Type B pancreatic cell (in vitro differentiated cells): ENCODE results near the gene WDFY2. TPM values are rescaled to one million over a fixed set of nuclear protein-coding genes. Genes with fewer than 3 reads are reported as not detected.

Experiments
- DNase-seq: peaks from one replicate; pipeline ENCODE4 v3.0.0; 2021; ENCODE audit warnings: mixed read lengths; ENCODE audit not compliant: unreplicated experiment; ENCODE audit errors: extremely low spot score
- H3K27ac Mint-ChIP-seq: 2 replicates; pipeline ENCODE4 v1.8.0; 2021; ENCODE audit warnings: mild to moderate bottlenecking, mixed read lengths
- H3K27me3 Mint-ChIP-seq: 2 replicates; pipeline ENCODE4 v1.8.0; 2021; ENCODE audit warnings: mixed read lengths
- H3K36me3 Mint-ChIP-seq: 2 replicates; pipeline ENCODE4 v1.8.0; 2021; ENCODE audit warnings: mixed read lengths
- H3K4me1 Mint-ChIP-seq: one replicate; pipeline ENCODE4 v1.8.0; 2021; ENCODE audit warnings: mixed read lengths; ENCODE audit not compliant: unreplicated experiment
- H3K4me3 Mint-ChIP-seq: 2 replicates; pipeline ENCODE4 v1.8.0; 2021; ENCODE audit warnings: mild to moderate bottlenecking, mixed read lengths
- H3K9me3 Mint-ChIP-seq: 2 replicates; pipeline ENCODE4 v1.8.0; 2021; ENCODE audit warnings: mixed read lengths
- CTCF ChIP-seq: fragments of 200-600 bp; sonication (generic); conservative IDR thresholded peaks from 2 replicates; pipeline ENCODE4 v1.5.0; 2021; ENCODE audit warnings: antibody characterized with exemption, mild to moderate bottlenecking
- total RNA-seq: library from RNA; stranded (reverse); gene quantifications from 2 replicates; pipeline ENCODE4 v1.2.1, GENCODE V29; 2021; ENCODE audit warnings: low replicate concordance

The WDFY2 gene
- total RNA-seq, 1 donor from 2014 or later, result 20.3 TPM

DNA sequence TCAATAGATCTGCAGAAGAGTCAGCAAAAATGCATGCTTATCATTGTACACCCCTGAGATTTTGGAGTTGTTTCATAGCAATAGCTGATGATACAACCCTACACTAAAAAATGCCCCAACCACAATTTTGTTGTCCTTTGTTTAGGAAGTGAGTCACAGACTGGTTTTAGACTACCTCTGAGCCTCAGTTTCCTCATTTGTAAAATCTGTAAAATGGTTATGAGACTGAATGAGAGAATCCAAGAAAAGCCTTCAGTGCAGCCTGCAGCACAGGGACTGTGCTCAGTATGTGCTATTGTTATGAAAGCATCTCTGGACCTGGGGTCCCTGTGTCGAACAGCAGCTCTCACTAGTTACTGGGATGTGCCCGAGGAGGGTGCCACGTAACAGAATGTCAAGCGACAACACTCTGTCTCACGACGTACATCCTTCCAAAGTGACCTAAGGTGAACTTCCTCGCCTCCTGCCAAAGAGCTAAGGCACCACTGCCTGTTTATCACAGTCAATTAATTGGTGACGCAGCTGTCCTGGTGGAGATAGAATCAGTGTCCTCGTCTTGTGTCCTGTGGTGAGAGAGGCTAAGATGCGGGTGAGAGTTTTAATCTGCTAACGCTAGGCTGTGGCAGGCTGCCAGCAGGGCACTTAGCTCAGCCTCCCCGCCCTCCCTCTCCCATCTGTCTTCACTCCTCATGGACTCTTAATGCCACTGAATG lies 201.6 kb downstream of the WDFY2 start:
- H3K9me3 Mint-ChIP-seq, result peaks cover 3% of the 10 kb centered on the region
- no peak for DNase-seq
- H3K27me3 Mint-ChIP-seq, result no peaks in the 10 kb centered on the region
- peaks cover 7% of the 10 kb centered on the region for H3K36me3 Mint-ChIP-seq
- TF ChIP-seq CTCF, result no peak
- no peak overlapping the region for H3K4me3 Mint-ChIP-seq
- H3K27ac Mint-ChIP-seq, result peak overlapping the region; percentile 86
- peaks cover 28% of the 10 kb centered on the region for H3K4me1 Mint-ChIP-seq

DNA sequence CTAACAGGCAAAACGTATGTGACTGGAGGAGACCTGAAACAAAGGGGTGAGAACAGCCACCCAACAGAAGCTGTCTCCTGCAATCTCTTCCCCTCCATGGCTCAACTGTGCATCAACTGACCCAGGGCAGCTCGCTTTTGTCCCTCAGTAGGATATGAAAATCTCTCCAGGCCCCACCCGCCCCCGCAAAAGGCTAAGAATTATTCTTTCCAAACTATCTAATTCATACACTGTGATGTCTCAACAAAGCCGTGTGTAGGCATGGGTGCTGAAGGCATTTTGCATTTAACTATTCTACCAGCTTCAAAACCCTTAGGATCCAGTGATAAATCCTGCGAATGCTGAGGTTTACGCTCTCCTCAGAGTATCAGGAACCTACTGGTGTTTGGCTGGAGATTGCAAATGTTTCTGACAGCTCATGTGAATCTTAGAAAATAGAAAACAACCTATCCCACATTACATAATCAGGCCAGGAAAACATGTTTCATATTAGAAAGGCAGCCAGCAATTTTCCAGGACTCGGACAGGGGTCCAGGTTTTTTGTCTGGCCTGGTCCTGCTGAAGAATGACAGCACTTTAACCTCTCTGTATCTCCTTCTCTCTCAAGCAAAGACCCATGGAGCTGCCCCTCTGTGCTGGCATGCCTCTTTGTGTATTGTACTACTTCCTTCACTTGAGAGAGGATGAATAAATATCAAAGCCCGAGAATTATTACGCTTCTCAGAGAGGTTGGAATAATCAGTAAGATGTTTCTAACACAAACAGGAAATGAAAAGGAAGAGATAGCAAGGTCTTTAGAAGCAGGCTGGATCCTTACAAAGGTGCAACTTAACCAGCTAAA lies 202.4 kb downstream of the WDFY2 start:
- H3K4me3 Mint-ChIP-seq, result peak overlapping the region; percentile 7
- DNase-seq, result no peak
- TF ChIP-seq CTCF, result no peak
- H3K4me1 Mint-ChIP-seq, result peaks cover 28% of the 10 kb centered on the region
- H3K36me3 Mint-ChIP-seq, result peaks cover 8% of the 10 kb centered on the region
- no peaks in the 10 kb centered on the region for H3K27me3 Mint-ChIP-seq
- peaks cover 3% of the 10 kb centered on the region for H3K9me3 Mint-ChIP-seq
- peak overlapping the region; percentile 86 for H3K27ac Mint-ChIP-seq

DNA sequence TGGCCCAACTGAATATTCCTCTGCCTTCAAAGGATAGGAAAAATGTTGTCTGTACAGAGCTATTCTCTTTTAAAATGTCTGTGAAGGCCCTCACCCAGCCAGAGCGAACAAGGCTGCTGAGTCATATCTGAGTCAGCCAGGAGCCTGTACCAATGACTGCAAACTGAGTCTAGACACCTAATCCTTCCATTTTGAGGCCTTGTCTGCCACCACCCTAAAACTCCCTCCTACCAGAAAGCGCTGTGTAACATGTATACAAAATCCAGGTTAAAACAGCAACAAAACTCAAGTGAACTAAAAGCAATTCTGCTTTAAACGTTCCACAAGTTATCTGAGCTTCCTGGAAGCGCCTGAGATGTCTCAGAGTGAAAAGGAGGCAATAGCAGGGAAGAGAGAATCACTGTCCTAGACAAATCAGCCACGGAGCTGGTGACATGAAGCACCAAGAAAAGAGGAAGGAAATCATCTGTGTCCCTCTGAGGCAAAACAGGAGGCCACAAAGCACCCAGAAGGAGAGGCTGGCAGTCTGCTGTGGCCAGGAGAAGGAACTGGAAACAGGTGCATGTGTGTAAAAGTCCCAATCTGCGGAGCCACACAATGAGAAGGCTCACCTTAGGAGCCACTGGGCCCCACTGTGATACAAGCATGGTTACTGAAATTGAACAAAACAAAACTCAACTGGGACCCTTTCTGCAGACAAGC lies 209.5 kb downstream of the WDFY2 start:
- Mint-ChIP-seq H3K27me3 (no peaks in the 10 kb centered on the region), H3K4me1 (peaks cover 11% of the 10 kb centered on the region), H3K36me3 (peaks cover 8% of the 10 kb centered on the region), H3K9me3 (peaks cover 3% of the 10 kb centered on the region), H3K4me3 (no peak overlapping the region), H3K27ac (peak overlapping the region; percentile 65)
- no peak for DNase-seq
- TF ChIP-seq CTCF, result no peak

DNA sequence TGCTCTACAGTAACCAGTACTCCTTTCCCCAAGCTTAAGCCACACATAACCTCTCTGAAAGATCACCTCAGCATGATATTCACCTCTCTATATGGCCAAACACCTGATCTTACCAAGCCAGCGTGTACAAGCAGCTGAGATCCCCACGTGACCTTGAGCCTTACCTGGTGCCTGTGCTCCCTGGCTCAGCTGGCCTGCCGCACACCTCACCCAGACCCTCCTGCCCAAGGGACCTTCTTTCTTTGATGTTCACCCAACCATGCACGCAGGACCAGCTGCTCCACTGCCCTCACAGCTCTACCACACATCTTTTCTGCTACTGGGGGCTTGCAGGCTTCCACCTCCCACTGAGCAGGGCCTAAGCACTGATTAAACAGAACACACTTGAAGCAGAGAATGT lies 210.7 kb downstream of the WDFY2 start:
- Mint-ChIP-seq H3K4me3 (no peak overlapping the region), H3K36me3 (peaks cover 4% of the 10 kb centered on the region), H3K27me3 (no peaks in the 10 kb centered on the region), H3K27ac (no peak overlapping the region), H3K9me3 (no peaks in the 10 kb centered on the region), H3K4me1 (peaks cover 5% of the 10 kb centered on the region)
- no peak for DNase-seq
- TF ChIP-seq CTCF, result no peak

- no peak overlapping the region for H3K27ac Mint-ChIP-seq
- H3K9me3 Mint-ChIP-seq, result no peaks in the 10 kb centered on the region
- no peaks in the 10 kb centered on the region for H3K27me3 Mint-ChIP-seq
- H3K4me1 Mint-ChIP-seq, result peaks cover 5% of the 10 kb centered on the region
- no peak overlapping the region for H3K4me3 Mint-ChIP-seq
- DNase-seq, result no peak
- TF ChIP-seq CTCF, result no peak
- H3K36me3 Mint-ChIP-seq, result peaks cover 4% of the 10 kb centered on the region
These were observed 211.2 kb downstream of the WDFY2 start for GRCh38 chr13:51795419-51795818.
